HG03039 (cell line): ENCODE measurements around the gene OR6A2.
"Not testable (repeated sequence)": the region's sequence is repeated elsewhere in the genome, so short reads cannot be mapped to it uniquely, and the experiment has no call there.

ENCODE experiments used
- ATAC-seq: cut with Tn5 transposase; IDR thresholded peaks from one replicate; pipeline ENCODE4 v1.9.1; 2021; ENCODE audit warnings: mild to moderate bottlenecking, moderate library complexity; ENCODE audit not compliant: unreplicated experiment

Gene OR6A2

GRCh38 chr11:6799402-6799801 lies at the start of gene OR6A2:
Gene OR6A2 (minus strand): TSS chr11:6799689. CDS start chr11:6795708, 3,981 bp downstream.
- ATAC-seq, result no peak

- ATAC-seq, result no peak
Observed at GRCh38 chr11:6845383-6845782, 45.9 kb upstream of the OR6A2 start, which contains the start of gene OR10A5. Gene OR10A5 (plus strand): TSS chr11:6845683. CDS start chr11:6845683, 0 bp downstream.

DNA sequence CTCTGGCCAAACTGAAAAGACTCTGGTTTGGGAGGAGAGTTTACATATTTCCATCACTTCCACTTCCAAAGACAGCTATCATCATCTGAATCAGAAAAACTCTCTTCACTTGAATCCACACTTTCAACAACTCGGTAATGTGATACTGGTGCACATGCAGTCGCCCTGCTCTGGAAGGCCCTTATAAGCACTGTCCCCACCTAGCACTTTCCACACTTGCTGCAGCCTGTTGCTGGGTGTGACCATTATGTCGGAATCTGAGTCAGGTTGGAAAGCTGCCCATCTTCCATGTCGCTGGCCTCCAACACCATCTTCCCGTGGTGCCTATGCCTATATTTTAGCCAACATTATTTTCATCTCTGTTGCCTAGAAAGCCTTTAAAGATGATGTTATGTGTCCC lies 44.9 kb upstream of the OR6A2 start:
- no peak for ATAC-seq

- no peak for ATAC-seq
Observed at GRCh38 chr11:6843670-6844069, 44.2 kb upstream of the OR6A2 start.

DNA sequence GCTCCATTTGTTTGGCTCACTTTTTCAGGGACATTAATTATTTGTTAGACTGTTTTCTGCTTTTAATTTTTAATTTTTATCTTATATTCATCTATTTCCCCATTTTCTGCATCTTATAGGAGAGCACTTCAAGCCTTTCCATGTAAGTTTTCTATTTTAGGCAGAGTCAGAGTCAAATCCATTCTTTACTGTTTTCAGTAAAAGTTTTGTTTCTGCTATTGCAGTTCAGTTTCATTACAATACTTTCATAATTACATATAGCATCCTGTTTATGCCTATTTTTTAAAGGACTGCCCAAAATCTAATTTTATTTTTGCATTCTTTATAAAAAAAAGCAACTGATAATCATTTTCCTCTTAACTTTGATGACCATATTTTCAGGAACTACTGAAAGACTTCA lies 42.2 kb upstream of the OR6A2 start:
- no peak for ATAC-seq

DNA sequence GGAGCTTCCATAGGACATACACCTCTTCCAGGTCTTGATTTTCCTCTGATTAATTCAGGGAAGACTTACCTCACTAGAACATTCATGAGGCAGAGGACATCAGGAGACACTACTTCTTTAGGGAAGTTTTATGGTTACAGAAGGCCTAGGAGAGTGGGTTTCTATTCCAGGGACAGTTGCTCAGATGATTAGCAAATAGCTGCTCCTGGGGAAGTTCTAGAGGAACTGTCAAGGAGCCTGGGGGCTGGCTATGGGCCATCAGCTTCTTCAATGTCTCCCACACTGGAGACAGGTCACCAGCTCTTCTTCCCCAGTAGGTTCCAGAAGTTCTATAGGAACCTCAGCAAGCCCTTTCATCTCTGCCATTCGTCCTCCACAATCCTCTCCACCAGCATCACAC lies 34.5 kb upstream of the OR6A2 start:
- no peak for ATAC-seq

DNA sequence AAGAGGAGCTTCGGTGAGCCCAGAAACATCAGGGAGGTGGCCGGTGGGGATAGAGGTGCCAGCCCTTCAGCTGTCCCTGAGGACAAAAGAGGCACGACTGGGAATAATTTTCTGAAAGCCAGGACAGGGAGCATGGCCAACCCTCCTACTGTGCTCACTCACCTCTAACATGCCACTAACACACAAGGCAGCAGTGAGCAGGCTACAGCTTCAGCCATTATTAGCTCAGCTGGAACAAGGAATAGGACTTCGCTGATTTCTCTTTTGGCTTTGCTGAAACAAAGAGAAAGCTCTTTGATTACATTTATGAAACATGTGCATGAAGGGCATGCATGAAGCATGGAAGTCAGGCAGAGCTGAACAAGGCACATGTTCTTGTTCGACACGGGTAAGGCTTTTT lies 33.9 kb upstream of the OR6A2 start:
- ATAC-seq, result no peak

- ATAC-seq, result no peak
Observed at GRCh38 chr11:6828103-6828502, 28.6 kb upstream of the OR6A2 start.

DNA sequence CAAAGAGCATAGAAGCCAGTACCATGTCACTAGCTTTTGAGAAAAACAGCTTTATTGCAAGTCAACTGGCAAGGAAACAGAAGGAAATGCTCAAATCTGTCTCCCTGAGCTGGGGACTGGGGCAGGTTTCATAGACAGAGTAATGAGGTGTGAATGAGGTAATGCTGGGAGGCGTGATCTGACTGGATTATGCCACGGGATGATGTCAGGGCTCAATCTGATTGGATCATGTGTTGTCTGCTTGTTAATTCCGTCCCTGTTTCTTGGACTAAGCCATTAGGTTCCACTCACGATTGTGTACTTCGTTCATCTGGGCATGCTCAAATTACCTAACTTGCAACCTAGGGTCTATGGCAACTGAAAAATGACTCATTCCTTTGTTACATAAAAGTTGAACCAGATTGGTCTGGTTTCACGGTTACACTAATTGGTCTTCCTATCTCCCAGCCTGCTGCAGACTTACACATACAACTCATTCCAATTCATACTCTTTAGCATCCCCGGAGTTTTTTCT lies 25.8 kb upstream of the OR6A2 start:
- no peak for ATAC-seq

GRCh38 chr11:6824136-6824823 lies 24.8 kb upstream of the OR6A2 start:
- ATAC-seq, result no peak

DNA sequence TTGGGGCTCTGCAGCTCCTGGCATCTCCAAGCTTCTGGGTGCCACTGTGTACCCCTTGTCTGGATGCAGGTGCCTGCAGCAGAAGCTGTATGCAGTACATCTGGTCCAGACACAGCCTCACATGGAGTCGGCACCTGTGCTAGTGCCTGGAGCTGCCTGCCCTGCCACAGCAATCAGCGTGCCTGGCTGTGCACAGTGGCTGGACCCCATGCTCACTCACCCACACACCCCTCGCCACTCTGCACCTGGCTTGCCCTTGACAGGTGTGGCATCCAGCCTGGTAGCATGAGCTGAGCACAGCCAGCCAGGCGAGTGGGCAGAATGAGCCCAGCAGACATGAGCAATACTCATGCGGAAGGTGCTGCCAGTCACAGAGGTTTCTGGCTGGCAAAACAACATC lies 19.5 kb upstream of the OR6A2 start:
- no peak for ATAC-seq

- ATAC-seq, result no peak
Observed at GRCh38 chr11:6817694-6818093, 18.2 kb upstream of the OR6A2 start.

GRCh38 chr11:6813656-6814055 lies 14.2 kb upstream of the OR6A2 start:
- no peak for ATAC-seq

DNA sequence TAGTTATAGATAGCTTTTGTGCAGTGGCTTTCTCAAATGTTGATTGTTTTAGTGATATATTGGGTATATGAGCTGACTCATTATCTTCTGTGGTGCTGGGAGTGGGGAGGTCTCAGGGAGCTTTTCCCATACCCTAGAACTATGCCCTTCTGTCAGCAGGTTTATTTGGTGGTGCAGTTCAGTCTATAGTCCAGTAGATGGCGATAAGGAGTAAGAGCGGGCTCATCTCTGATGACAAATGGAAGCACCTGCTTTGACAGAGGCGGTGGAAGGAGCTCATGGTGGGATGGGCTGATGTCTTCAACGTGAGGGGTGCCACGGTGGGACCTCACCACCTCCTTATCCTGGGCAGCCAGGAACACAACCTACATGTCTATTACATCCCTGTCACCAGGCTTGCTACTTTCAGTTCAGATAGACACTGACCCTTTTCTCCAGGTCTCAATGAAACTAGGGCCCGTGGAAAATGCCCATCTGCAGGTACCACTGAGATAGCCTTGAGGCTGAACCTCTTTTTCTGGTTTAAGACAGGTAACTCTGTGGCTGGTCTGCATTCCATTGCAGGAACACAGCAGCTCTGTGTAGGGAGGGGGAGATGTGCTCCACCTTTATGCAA lies 13.0 kb upstream of the OR6A2 start:
- ATAC-seq, result peak; percentile 77

GRCh38 chr11:6801075-6801474 lies 1.6 kb upstream of the OR6A2 start:
- ATAC-seq, result not testable (repeated sequence)

DNA sequence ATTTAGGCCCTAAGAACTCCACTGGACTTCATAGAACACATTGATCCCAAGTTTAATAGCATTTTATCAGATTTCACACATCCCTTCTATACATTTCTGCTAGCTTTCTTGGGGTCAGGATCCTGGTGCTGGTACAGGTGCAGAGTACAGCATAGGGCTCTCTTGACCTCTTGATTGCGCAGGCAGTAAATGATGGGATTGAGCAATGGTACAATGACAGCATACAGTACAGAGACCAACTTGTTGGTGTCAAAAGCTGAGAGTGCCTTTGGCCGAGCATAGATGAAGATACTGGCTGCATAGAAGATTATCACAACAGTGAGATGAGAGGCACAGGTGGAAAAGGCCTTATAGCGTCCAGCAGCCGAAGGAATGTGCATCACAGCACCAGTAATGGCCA lies 4.8 kb downstream of the OR6A2 start:
- no peak for ATAC-seq

- no peak for ATAC-seq
Observed at GRCh38 chr11:6790546-6790945, 8.9 kb downstream of the OR6A2 start.

DNA sequence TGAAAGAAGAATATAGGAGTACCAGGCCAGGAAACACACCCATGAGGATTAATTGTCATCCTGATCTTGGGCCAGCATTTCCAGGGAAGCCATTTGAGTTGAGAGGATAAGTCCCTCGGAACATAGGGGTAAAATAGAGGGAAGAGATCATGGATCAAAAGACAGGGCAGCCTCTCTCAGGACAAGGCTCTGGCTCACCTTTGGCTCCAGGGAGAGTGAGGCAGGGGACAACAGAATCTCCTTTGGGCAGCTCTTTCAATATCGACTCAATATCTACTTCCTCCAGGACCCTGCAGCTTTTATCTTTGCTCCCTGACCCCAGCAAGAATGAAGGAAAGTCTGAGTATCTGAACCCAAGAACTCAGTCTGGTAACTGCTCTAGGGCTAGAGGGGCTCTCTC lies 16.8 kb downstream of the OR6A2 start, which contains the start of gene OR2AG1:
Gene OR2AG1, plus strand, starts transcription at position 301 of the 400 bp plus-strand sequence. CDS start 2,018 bp downstream, outside the sequence.
- ATAC-seq, result no peak

GRCh38 chr11:6780829-6781228 lies 18.7 kb downstream of the OR6A2 start:
- ATAC-seq, result no peak

DNA sequence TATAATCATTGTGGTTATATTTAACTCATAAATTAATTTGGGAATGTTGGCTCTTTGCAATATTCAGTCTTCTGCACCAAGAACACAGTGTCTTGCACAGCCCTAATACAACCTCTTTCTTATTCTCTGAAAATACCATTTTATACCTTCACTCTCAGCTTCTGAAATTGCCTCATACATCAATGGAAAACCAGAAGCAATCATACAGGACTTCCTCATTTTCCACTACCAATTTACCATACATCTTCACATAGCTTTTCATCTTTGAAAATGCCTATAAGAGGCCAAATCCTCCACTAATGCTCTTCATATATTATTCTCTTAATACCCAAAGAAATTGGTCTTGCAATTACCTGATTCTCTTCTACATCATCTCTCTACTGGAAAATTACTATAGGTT lies 21.0 kb downstream of the OR6A2 start:
- no peak for ATAC-seq

DNA sequence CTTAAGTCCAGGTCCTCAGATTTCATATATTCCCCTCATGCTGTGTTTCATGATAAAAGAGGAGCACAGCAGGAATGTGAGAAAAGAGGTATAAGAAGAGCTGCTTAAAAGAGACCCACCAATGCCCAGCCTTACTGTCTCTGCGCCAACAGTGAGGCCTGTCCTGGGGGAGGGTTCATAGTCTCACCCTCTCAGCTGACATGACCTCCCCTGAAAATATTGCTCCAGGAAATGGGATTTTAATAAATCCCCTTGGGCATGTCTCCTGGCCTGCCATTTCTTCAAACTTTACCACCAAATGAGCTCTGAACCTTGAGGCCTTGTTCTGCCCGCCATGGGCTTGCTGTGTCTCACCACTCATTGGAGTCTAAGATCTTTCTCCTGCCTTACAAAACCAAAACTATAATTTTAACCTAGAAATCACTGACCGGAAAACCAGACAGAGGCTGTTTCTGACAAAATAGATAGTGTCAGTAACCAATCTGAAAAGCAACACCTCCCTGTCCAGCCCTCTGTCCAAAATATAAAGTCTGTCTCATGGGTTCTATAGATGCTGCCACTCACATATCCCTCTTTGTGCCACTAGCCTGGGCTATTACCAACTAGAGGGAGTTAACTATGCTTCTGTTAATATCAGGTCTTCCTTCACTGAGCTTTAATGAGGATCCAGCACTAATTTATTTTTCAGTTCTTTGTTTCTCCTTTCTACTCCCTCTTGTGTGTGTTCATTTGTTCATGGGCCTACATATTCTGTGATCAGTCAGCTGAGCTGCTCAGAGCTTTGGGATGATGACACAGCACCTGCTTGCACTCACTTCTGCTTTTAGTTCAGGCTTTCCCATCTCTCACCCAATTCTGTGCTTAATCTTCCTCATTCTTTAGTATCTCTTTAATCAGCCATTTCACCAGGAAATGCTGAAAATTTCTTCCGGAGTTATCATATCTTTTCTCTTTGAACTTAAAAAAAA lies 27.3 kb downstream of the OR6A2 start, which contains the start of gene OR2AG2:
Gene OR2AG2, minus strand, starts transcription at position 51 of the 968 bp plus-strand sequence. CDS start 3,019 bp downstream, outside the sequence.
- ATAC-seq, result peak; percentile 90
